Measurements from ENCODE around the gene APP. TPM values are rescaled to one million over a fixed set of nuclear protein-coding genes. Genes with fewer than 3 reads are reported as not detected.

APP gene
- total RNA-seq, 1 donor from 2014 or later: 306 TPM

DNA sequence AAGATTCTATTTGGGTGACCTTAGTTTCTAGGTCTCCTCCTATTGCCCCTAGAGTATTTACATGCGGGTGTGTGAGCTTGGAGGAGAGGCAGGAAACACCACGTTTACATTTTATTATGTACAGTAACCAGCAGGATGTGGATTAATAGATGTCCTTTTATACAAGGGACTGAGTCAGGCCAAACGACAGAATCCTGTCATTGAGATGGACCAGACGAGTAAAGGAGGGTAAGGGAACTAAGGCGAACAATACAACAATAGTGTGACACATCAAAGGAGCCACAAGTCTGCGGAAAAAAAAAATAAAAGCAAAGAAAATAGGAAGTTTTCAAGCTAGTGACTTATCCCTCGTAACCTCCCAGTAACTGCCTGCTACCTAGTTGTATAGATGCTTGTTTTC is 284.7 kb downstream of the APP start:
- peaks cover 3% of the 10 kb centered on the region for H3K9me3 Mint-ChIP-seq
- Histone ChIP-seq H3K9ac (no peak overlapping the region), H3K9me3 (ENCODE audit: low read depth) (no peaks in the 10 kb centered on the region), H3K79me2 (ENCODE audit: low read depth) (no peaks in the 10 kb centered on the region), H3K4me2 (no peak overlapping the region), H3K27ac (no peak overlapping the region), H2AFZ (replicated peaks) (no peak overlapping the region), H3K36me3 (peaks cover 9% of the 10 kb centered on the region), H3F3A (ENCODE audit: low read depth) (peaks cover 4% of the 10 kb centered on the region), H3K27me3 (no peaks in the 10 kb centered on the region), H3K4me3 (no peak overlapping the region), H4K20me1 (ENCODE audit: low read depth) (no peaks in the 10 kb centered on the region), H3K4me1 (no peaks in the 10 kb centered on the region)
- TF ChIP-seq EZH2phosphoT487 (IDR thresholded peaks at IDR 0.05) (no peak), EZH2 (IDR thresholded peaks at IDR 0.05) (no peak)
- TF ChIP-seq, protein P1, sequence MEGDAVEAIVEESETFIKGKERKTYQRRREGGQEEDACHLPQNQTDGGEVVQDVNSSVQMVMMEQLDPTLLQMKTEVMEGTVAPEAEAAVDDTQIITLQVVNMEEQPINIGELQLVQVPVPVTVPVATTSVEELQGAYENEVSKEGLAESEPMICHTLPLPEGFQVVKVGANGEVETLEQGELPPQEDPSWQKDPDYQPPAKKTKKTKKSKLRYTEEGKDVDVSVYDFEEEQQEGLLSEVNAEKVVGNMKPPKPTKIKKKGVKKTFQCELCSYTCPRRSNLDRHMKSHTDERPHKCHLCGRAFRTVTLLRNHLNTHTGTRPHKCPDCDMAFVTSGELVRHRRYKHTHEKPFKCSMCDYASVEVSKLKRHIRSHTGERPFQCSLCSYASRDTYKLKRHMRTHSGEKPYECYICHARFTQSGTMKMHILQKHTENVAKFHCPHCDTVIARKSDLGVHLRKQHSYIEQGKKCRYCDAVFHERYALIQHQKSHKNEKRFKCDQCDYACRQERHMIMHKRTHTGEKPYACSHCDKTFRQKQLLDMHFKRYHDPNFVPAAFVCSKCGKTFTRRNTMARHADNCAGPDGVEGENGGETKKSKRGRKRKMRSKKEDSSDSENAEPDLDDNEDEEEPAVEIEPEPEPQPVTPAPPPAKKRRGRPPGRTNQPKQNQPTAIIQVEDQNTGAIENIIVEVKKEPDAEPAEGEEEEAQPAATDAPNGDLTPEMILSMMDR (IDR thresholded peaks at IDR 0.05): no peak
- no peaks in the 10 kb centered on the region for H3K4me1 Mint-ChIP-seq
- no peak overlapping the region for H3K4me3 Mint-ChIP-seq
- H3K27ac Mint-ChIP-seq: no peak overlapping the region
- H3K27me3 Mint-ChIP-seq (ENCODE audit: insufficient read depth, low read depth): peaks cover 3% of the 10 kb centered on the region
- DNase-seq (ENCODE audit: low spot score): no peak
- H3K36me3 Mint-ChIP-seq: peaks cover 62% of the 10 kb centered on the region

DNA sequence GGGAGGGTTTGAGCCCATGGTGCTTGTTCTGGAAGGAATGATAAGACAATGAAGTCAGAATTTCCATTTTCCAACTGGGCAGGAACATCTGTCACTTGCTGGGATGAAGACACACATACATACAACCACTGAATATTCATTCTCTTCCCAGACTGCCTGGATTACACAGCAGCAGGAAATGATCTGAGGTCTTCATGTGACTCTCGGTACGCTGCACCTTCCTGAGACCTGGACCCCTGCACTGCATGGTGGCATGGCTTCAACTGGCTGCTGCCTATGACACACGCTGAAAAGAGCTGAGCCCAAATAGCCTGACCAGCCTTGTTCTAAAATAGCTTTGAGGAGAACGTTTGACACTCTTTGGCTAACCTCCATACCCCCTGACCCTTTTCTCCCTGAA is 285.2 kb downstream of the APP start:
- Histone ChIP-seq H3K9me3 (ENCODE audit: low read depth) (no peaks in the 10 kb centered on the region), H3K4me3 (no peak overlapping the region), H2AFZ (replicated peaks) (no peak overlapping the region), H4K20me1 (ENCODE audit: low read depth) (no peaks in the 10 kb centered on the region), H3K9ac (no peak overlapping the region), H3K36me3 (peaks cover 6% of the 10 kb centered on the region), H3K4me2 (no peak overlapping the region), H3K27ac (no peak overlapping the region), H3K27me3 (no peaks in the 10 kb centered on the region), H3F3A (ENCODE audit: low read depth) (peaks cover 4% of the 10 kb centered on the region), H3K79me2 (ENCODE audit: low read depth) (no peaks in the 10 kb centered on the region), H3K4me1 (no peaks in the 10 kb centered on the region)
- H3K27me3 Mint-ChIP-seq (ENCODE audit: insufficient read depth, low read depth): peaks cover 3% of the 10 kb centered on the region
- no peak overlapping the region for H3K27ac Mint-ChIP-seq
- H3K4me3 Mint-ChIP-seq: no peak overlapping the region
- peaks cover 3% of the 10 kb centered on the region for H3K9me3 Mint-ChIP-seq
- DNase-seq (ENCODE audit: low spot score): no peak
- no peaks in the 10 kb centered on the region for H3K4me1 Mint-ChIP-seq
- TF ChIP-seq, protein P1 (IDR thresholded peaks at IDR 0.05): no peak
- no peak for TF ChIP-seq EZH2 (IDR thresholded peaks at IDR 0.05)
- TF ChIP-seq EZH2phosphoT487 (IDR thresholded peaks at IDR 0.05): no peak
- peaks cover 61% of the 10 kb centered on the region for H3K36me3 Mint-ChIP-seq

DNA sequence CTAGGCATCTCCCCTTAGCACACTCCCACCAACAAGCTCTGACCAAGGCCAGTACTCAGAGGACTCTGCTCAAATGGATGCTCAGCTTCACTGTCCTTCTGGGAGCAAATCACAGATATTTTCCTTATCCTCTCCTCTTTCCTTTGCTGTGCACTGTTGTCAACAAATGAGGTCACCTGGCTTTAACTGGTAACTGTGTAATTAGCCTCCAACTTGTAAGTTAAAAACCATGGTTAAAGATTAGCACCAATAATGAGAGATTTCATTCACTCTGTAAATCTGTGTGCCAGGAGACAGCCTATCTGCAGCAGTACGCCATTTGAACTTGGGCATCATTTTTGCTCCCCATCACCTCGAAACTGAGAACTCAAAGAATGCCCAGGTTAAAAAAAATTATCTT is 286.3 kb downstream of the APP start:
- Mint-ChIP-seq H3K4me3 (no peak overlapping the region), H3K27me3 (ENCODE audit: insufficient read depth, low read depth) (peaks cover 3% of the 10 kb centered on the region), H3K4me1 (no peaks in the 10 kb centered on the region), H3K9me3 (peaks cover 3% of the 10 kb centered on the region), H3K36me3 (peaks cover 63% of the 10 kb centered on the region), H3K27ac (no peak overlapping the region)
- Histone ChIP-seq H3K4me1 (no peaks in the 10 kb centered on the region), H4K20me1 (ENCODE audit: low read depth) (no peaks in the 10 kb centered on the region), H3K27me3 (no peaks in the 10 kb centered on the region), H3K4me2 (no peak overlapping the region), H3K27ac (no peak overlapping the region), H3K9ac (no peak overlapping the region), H3F3A (ENCODE audit: low read depth) (peaks cover 4% of the 10 kb centered on the region), H3K36me3 (peaks cover 6% of the 10 kb centered on the region), H3K4me3 (no peak overlapping the region), H2AFZ (replicated peaks) (no peak overlapping the region), H3K79me2 (ENCODE audit: low read depth) (no peaks in the 10 kb centered on the region), H3K9me3 (ENCODE audit: low read depth) (no peaks in the 10 kb centered on the region)
- no peak for DNase-seq (ENCODE audit: low spot score)
- TF ChIP-seq EZH2 (IDR thresholded peaks at IDR 0.05) (no peak), EZH2phosphoT487 (IDR thresholded peaks at IDR 0.05) (no peak)
- TF ChIP-seq, protein P1 (IDR thresholded peaks at IDR 0.05): no peak

All from neural progenitor cell (in vitro differentiated cells).